Left lung (tissue), 10 donors: Measurements from ENCODE around the gene RERE. TPM values are rescaled to one million over a fixed set of nuclear protein-coding genes. Genes with fewer than 3 reads are reported as not detected.

Experiments used
- ATAC-seq: fragments of 200-7000 bp; cut with Tn5 transposase; one replicate; pipeline ENCODE4 v1.9.1; 2020; ENCODE audit warnings: moderate library complexity
- DNase-seq, 4 donors: peaks; one replicate each; pipeline ENCODE4 v3.0.0-alpha.2; 2013 to 2020
- H3K27ac ChIP-seq, 2 donors: fragments of 200-600 bp; sonication (generic) in 1 of 2; one replicate each; pipeline versions ENCODE4 v1.5.0 to v1.8.0; 2020 to 2021
- H3K27me3 ChIP-seq, 2 donors: fragments of 200-600 bp; sonication (generic) in 1 of 2; one replicate each; pipeline versions ENCODE4 v1.5.0 to v1.8.0; 2020 to 2021
- H3K36me3 ChIP-seq, 2 donors: fragments of 200-600 bp; sonication (generic) in 1 of 2; one replicate each; pipeline versions ENCODE4 v1.5.0 to v1.8.0; 2020 to 2021
- H3K4me1 ChIP-seq, 2 donors: fragments of 200-600 bp; one replicate each; pipeline ENCODE4 v1.8.0; 2021
- H3K4me3 ChIP-seq, 2 donors: fragments of 200-600 bp; sonication (generic) in 1 of 2; one replicate each; pipeline versions ENCODE4 v1.5.0 to v1.8.0; 2020 to 2021; ENCODE audit warnings: mild to moderate bottlenecking in 1 of 2
- H3K9me3 ChIP-seq, 2 donors: fragments of 200-600 bp; sonication (generic) in 1 of 2; one replicate each; pipeline versions ENCODE4 v1.5.0 to v1.8.0; 2020 to 2021
- CTCF ChIP-seq, 2 donors: fragments of 200-600 bp; sonication (generic) in 1 of 2; IDR thresholded peaks; one replicate each; pipeline versions ENCODE4 v1.5.0 to v1.8.0; 2021; ENCODE audit warnings: antibody characterized with exemption in 2 of 2
- intact Hi-C, 2 donors: fragments of 100-400 bp; cut with DNase I; formaldehyde crosslinking; loops; one replicate each; pipeline versions ENCODE4 v1.11.2 to v1.14.2; 2022
- polyA plus RNA-seq, 6 donors: library from polyadenylated mRNA; unstranded; fragments of 120-200 nt; gene quantifications; one replicate each; pipeline ENCODE4 v1.2.1, GENCODE V29; 2013; ENCODE audit not compliant: insufficient read length in 6 of 6
- total RNA-seq, 2 donors: library from RNA; stranded (reverse); fragmentation: NEBNext Ultra II Directional; extraction: Animal tissue kit (Norgen Biotek cat#: 25700); gene quantifications; one replicate each; pipeline ENCODE4 v1.2.1, GENCODE V29; 2021
- donor health status: DM: no; HTN: yes; CAD: no.
- donor health status: DM: no; HTN: no; CAD: no.

RERE gene
- total and polyA plus RNA-seq, 8 donors = 73.3 to 135 (median 130) TPM

- Histone ChIP-seq H3K9me3 (no peaks in the 10 kb centered on the region), H3K27me3 (no peaks in the 10 kb centered on the region), H3K4me1 (peaks cover 33 to 86% of the 10 kb centered on the region in 2 donors), H3K27ac (peak overlapping the region; percentile 96 to 98), H3K36me3 (peaks cover 0 to 4% of the 10 kb centered on the region in 2 donors), H3K4me3 (peak overlapping the region; percentile 58 to 71)
- peak; percentile 54 for ATAC-seq
- intact Hi-C loops = no loop called here
- peak in 2 of 4 donors; percentile 55 to 58 for DNase-seq
- no peak for TF ChIP-seq CTCF (IDR thresholded peaks at IDR 0.05)
Measured at GRCh38 chr1:8424539-8425116, 392.8 kb downstream of the RERE start.

- peak; percentile 46 for ATAC-seq
- H3K27me3 ChIP-seq = no peaks in the 10 kb centered on the region
- peaks cover 40 to 86% of the 10 kb centered on the region in 2 donors for H3K4me1 ChIP-seq
- peak overlapping the region; percentile 96 to 98 for H3K27ac ChIP-seq
- peaks cover 0 to 5% of the 10 kb centered on the region in 2 donors for H3K36me3 ChIP-seq
- H3K9me3 ChIP-seq = no peaks in the 10 kb centered on the region
- peak; percentile 50 to 86 (median 69) for DNase-seq
- no peak for TF ChIP-seq CTCF (IDR thresholded peaks at IDR 0.05)
- intact Hi-C loops = no loop called here
- peak overlapping the region; percentile 63 to 71 for H3K4me3 ChIP-seq
Measured at GRCh38 chr1:8423692-8424538, 393.5 kb downstream of the RERE start.

GRCh38 chr1:8423269-8423691 lies 394.2 kb downstream of the RERE start:
- peak in 2 of 4 donors; percentile 35 to 47 for DNase-seq
- TF ChIP-seq CTCF (IDR thresholded peaks at IDR 0.05) = no peak
- H3K27ac ChIP-seq = peak overlapping the region; percentile 96 to 98
- no peaks in the 10 kb centered on the region for H3K9me3 ChIP-seq
- no peaks in the 10 kb centered on the region for H3K27me3 ChIP-seq
- H3K4me1 ChIP-seq = peaks cover 42 to 88% of the 10 kb centered on the region in 2 donors
- peak; percentile 7 for ATAC-seq
- intact Hi-C loops = no loop called here
- peaks cover 0 to 10% of the 10 kb centered on the region in 2 donors for H3K36me3 ChIP-seq
- H3K4me3 ChIP-seq = peak overlapping the region; percentile 63 to 71

GRCh38 chr1:8422510-8423268 lies 394.8 kb downstream of the RERE start:
- ATAC-seq = peak; percentile 21
- intact Hi-C loops = no loop called here
- TF ChIP-seq CTCF (IDR thresholded peaks at IDR 0.05) = no peak
- Histone ChIP-seq H3K27ac (peak overlapping the region; percentile 96 to 98), H3K4me1 (peaks cover 42 to 88% of the 10 kb centered on the region in 2 donors), H3K9me3 (no peaks in the 10 kb centered on the region), H3K4me3 (peak overlapping the region; percentile 63 to 71), H3K27me3 (no peaks in the 10 kb centered on the region), H3K36me3 (peaks cover 0 to 14% of the 10 kb centered on the region in 2 donors)
- peak in 1 of 4 donors; percentile 45 for DNase-seq
